ENCODE data around the gene CRKL. TPM values are rescaled to one million over a fixed set of nuclear protein-coding genes. Genes with fewer than 3 reads are reported as not detected.
A peak's percentile ranks its signal among the peaks of the same experiment; 100 is the strongest.

The CRKL gene
- total RNA-seq, 1 experiment from 2014 or later, result 25.0 TPM

DNA sequence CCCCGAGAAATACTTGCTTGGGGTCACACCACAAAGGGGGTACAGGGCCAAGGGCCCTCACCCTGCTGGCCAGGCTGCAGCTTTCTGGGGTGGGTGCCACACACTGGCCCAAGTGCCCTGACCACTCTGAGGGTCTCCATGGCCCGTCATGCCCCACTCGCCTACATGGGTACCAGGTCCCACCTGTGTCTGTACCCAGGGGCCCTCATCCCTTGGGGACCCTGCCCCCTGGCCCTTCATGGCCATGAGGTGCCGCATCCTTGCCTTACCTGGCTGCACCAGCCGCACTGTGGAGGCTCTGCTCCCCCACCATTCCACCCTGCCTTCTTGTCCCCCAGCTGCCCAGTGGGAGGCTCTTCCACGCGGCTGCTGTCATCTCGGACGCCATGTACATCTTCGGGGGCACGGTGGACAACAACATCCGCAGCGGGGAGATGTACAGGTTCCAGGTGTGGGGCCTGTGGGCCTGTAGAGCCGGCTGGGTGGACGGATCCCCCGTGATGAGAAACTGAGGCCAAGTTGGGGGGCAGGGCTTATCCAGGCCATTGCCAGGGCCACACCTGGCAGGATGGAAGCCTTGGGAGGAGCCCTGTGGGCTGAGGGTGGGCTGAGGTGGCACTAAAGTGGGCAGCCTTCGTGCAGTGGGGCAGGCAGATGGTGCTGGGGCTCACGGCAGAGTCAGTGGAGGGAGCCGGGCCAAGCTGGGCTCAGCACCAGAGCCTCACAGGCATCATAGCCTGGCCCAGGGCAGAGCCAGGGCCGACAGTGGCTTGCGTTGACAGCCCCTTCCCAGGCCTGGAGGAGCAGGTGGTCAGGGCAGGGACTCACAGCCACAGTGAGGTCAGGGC lies 75.5 kb downstream of the CRKL start:
- H3K36me3 ChIP-seq, result peaks cover 1% of the 10 kb centered on the region; the same call in 1 of the 2 replicates

DNA sequence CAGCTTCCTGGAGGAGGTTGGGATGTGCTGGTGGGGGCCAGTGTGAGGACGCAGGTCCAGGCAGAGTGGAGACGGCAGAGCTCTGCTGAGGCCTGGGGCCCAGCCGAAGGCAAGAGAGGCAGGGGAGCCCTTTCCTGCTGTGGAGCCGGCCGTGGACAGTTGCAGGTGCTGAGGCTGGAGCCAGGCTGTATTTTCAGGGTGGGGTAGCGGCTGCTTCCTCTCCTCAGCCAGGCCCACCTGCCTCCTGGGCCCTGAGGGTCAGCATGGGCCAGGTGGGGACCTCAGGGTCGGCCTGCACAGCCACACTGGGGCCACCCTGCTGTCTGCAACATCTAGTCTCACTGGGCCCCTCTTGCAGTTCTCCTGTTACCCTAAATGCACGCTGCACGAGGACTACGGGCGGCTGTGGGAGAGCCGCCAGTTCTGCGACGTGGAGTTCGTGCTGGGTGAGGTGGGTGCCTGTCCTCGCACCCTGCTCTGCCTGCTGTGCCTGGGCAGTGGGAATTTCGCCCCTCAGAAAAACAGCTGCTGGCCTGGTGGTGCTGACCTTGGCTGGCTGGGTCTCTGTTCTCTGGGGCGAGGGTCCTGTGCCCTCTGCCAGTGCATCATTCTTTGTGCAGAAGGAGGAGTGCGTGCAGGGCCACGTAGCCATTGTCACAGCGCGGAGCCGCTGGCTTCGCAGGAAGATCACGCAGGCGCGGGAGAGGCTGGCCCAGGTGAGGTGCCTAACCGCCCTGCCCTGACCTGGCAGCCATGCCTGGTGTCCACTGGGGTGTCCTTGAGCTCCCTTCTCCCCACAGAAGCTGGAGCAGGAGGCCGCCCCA lies 76.3 kb downstream of the CRKL start:
- Histone ChIP-seq H3K4me3 (no peak overlapping the region), H3K9me3 (no peaks in the 10 kb centered on the region), H3K36me3 (peaks cover 5% of the 10 kb centered on the region; the same call in 1 of the 2 replicates), H3K27me3 (no peaks in the 10 kb centered on the region)
- DNase-seq, result no peak

More for the DNA sequence above, 75.5 kb downstream of the CRKL start:
- Histone ChIP-seq H3K9me3 (no peaks in the 10 kb centered on the region), H3K4me3 (no peak overlapping the region), H3K27me3 (no peaks in the 10 kb centered on the region)
- no peak for DNase-seq

- Histone ChIP-seq H3K9me3 (no peaks in the 10 kb centered on the region), H3K36me3 (peaks cover 13% of the 10 kb centered on the region), H3K4me3 (no peak overlapping the region), H3K27me3 (no peaks in the 10 kb centered on the region)
- no peak for DNase-seq
Observed at GRCh38 chr22:20994128-20994901, 77.1 kb downstream of the CRKL start.

- no peaks in the 10 kb centered on the region for H3K27me3 ChIP-seq
- DNase-seq, result no peak
- H3K9me3 ChIP-seq, result no peaks in the 10 kb centered on the region
- peaks cover 19% of the 10 kb centered on the region for H3K36me3 ChIP-seq
- no peak overlapping the region for H3K4me3 ChIP-seq
Observed at GRCh38 chr22:20994902-20995241, 77.7 kb downstream of the CRKL start.

DNA sequence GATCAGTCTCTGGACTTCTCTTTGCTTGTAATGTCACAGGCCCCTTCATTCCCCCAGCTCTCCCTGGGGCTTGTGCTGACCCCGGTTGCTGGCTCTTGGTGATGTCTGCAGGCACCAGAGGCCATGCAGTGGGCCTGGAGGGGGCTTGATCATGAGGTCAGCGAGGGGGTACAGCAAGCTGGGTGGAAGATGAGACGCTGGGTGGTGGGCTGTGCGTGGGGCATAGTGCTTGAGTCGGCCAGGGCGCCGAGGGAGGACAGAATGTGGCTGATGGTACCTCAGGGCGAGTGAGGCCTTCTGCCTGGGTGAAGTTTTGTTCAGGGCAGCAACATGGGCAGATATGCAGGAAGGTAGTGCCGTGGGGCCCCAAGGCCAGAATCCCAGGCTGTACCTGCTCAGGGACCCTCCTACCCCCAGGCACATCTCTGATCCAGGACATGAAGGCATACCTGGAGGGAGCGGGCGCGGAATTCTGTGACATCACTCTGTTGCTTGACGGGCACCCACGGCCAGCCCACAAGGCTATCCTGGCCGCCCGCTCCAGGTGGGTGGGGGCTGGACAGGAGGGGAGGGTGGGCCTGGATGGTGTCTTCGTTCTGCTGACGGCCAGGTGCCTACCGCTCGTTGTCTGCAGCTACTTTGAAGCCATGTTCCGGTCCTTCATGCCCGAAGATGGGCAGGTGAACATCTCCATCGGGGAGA lies 78.3 kb downstream of the CRKL start:
- no peaks in the 10 kb centered on the region for H3K9me3 ChIP-seq
- no peak for DNase-seq
- H3K4me3 ChIP-seq, result no peak overlapping the region
- no peaks in the 10 kb centered on the region for H3K27me3 ChIP-seq
- peaks cover 25% of the 10 kb centered on the region for H3K36me3 ChIP-seq

- H3K27me3 ChIP-seq, result no peaks in the 10 kb centered on the region
- no peaks in the 10 kb centered on the region for H3K9me3 ChIP-seq
- H3K36me3 ChIP-seq, result peaks cover 29% of the 10 kb centered on the region
- no peak overlapping the region for H3K4me3 ChIP-seq
- no peak for DNase-seq
Observed at GRCh38 chr22:20996031-20996410, 78.8 kb downstream of the CRKL start.

GRCh38 chr22:20996598-20997535 lies 79.7 kb downstream of the CRKL start:
- Histone ChIP-seq H3K4me3 (no peak overlapping the region), H3K27me3 (no peaks in the 10 kb centered on the region), H3K36me3 (peaks cover 31% of the 10 kb centered on the region)

DNA sequence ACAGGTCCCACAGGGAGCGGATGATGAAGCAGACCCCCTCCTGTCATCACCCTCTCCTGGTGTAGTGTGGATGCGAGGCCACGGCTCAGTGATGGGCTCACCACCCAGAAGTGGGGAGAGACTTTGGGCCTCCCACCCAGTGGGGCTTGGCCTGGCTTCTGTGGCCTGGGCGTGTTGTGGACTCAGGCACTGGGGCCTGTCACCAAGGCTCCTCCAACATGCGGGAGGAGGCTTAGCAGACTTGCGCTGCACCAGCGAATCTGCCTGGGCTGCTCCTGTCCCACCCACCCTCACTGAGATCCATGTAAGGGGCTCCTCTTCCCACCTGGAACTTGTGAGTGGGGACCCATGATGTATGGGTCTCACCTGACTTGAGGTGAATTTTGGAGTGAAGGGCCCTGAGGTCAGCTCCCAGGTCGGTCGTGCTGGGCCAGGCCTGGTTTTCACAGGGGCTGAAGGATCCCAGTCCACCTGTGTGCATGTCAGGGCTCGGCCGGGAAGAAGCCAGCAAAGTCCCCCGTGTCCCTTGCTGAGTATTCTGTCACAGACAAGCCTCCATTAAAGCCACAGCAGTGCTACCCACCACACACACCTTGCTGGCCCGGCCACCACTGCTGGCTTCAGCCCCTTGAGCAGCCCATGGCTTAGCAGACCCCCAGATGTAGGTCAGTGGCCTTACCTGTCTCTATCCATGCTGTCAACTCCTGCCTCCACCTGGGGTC lies 80.5 kb downstream of the CRKL start:
- no peak for DNase-seq
- no peak overlapping the region for H3K4me3 ChIP-seq
- peaks cover 31% of the 10 kb centered on the region for H3K36me3 ChIP-seq
- H3K27me3 ChIP-seq, result no peaks in the 10 kb centered on the region
- H3K9me3 ChIP-seq, result no peaks in the 10 kb centered on the region

More at GRCh38 chr22:20996598-20997535, 79.7 kb downstream of the CRKL start:
- DNase-seq, result no peak
- no peaks in the 10 kb centered on the region for H3K9me3 ChIP-seq

DNA sequence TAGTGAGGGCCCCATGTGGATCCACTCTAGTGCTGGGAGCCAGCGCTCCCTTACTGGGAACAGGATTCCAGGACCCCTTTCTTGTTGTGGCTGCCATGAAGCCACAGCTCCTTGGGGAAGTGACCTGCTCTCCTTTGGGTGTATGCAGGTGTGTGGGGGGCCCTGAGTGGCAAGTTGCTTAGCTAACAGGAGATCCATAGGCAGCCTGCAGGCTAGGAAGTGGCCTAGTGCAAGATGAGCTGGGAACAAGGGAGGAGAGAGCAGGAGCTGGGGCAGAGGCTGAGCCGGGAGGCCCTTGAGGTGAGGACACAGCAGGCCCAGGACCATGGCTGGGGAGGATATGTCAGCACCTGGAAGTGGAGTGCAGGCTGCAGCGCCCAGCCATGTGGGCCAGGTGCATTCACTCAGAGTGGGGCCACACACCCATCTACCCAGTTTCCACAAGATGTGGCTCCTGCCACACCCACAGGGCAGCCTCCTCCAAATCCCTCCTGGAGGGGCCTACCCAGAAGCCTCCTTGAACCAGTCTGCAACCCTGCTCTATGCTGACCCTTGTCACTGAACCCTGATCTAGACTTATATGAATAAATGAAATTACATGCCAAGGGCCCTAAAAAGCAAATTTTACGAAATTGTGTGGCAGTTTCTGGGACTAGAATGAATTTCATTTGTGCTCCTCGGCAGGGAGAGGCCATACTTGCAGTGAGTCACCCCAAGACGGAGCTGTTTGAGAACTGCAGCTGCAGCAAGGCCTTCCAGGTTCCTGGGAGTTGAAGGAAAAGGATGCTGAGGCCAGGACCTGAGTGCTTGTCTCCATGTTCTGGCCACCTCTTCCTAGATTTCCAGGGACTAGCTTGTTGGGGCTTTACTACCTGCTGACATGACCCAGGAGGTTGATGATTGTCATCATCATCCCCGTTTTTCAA lies 81.5 kb downstream of the CRKL start:
- no peaks in the 10 kb centered on the region for H3K9me3 ChIP-seq
- peaks cover 31% of the 10 kb centered on the region for H3K36me3 ChIP-seq
- no peak overlapping the region for H3K4me3 ChIP-seq
- no peak for DNase-seq
- H3K27me3 ChIP-seq, result no peaks in the 10 kb centered on the region

- Histone ChIP-seq H3K4me3 (no peak overlapping the region), H3K36me3 (peaks cover 31% of the 10 kb centered on the region), H3K9me3 (no peaks in the 10 kb centered on the region), H3K27me3 (no peaks in the 10 kb centered on the region)
- DNase-seq, result no peak
Observed at GRCh38 chr22:20999350-21000206, 82.4 kb downstream of the CRKL start.

GRCh38 chr22:21000207-21000986 lies 83.2 kb downstream of the CRKL start:
- DNase-seq, result no peak
- no peaks in the 10 kb centered on the region for H3K9me3 ChIP-seq

GRCh38 chr22:21000987-21001600 lies 83.9 kb downstream of the CRKL start:
- no peak for DNase-seq
- peaks cover 31% of the 10 kb centered on the region for H3K36me3 ChIP-seq

More at GRCh38 chr22:21000207-21000986, 83.2 kb downstream of the CRKL start:
- Histone ChIP-seq H3K27me3 (no peaks in the 10 kb centered on the region), H3K4me3 (peak overlapping the region; percentile 96), H3K36me3 (peaks cover 31% of the 10 kb centered on the region)

More at GRCh38 chr22:21000987-21001600, 83.9 kb downstream of the CRKL start:
- Histone ChIP-seq H3K9me3 (no peaks in the 10 kb centered on the region), H3K27me3 (no peaks in the 10 kb centered on the region), H3K4me3 (peak overlapping the region; percentile 96)

All from MG63 (cell line).